H9 (cell line): Measurements from ENCODE around the gene AFAP1L2. TPM values are rescaled to one million over a fixed set of nuclear protein-coding genes. Genes with fewer than 3 reads are reported as not detected.

Experiments
- DNase-seq: peaks from one replicate; pipeline ENCODE4 v3.0.0-alpha.2; 2017
- H2AFZ ChIP-seq: one replicate; pipeline ENCODE4 v1.6.1; 2013; ENCODE audit warnings: mild to moderate bottlenecking, low read length, control low read depth, moderate library complexity
- H2AK5ac ChIP-seq: 2 replicates; pipeline ENCODE4 v1.6.1; 2013; ENCODE audit warnings: low read length, control low read depth, mixed read lengths; ENCODE audit not compliant: insufficient read length
- H2BK120ac ChIP-seq: one replicate; pipeline ENCODE4 v1.6.1; 2013; ENCODE audit warnings: low read depth, mild to moderate bottlenecking, low read length, control low read depth, inconsistent platforms; ENCODE audit not compliant: poor library complexity, severe bottlenecking
- H2BK12ac ChIP-seq: 2 replicates; pipeline ENCODE4 v1.6.1; 2013; ENCODE audit warnings: low read length, control low read depth, mixed read lengths, low read depth; ENCODE audit not compliant: insufficient read length
- H2BK15ac ChIP-seq: 2 replicates; pipeline ENCODE4 v1.6.1; 2013; ENCODE audit warnings: low read depth, low read length, control low read depth
- H2BK20ac ChIP-seq: one replicate; pipeline ENCODE4 v1.6.1; 2013; ENCODE audit warnings: low read depth, mild to moderate bottlenecking, low read length, control low read depth, inconsistent platforms; ENCODE audit not compliant: poor library complexity, severe bottlenecking
- H2BK5ac ChIP-seq: 2 replicates; pipeline ENCODE4 v1.6.1; 2013; ENCODE audit warnings: low read length, control low read depth, mixed read lengths; ENCODE audit not compliant: insufficient read length
- H3K14ac ChIP-seq: 2 replicates; pipeline ENCODE4 v1.6.1; 2013; ENCODE audit warnings: low read length, control low read depth; ENCODE audit not compliant: insufficient read depth
- H3K18ac ChIP-seq: 2 replicates; pipeline ENCODE4 v1.6.1; 2013; ENCODE audit warnings: low read depth, mild to moderate bottlenecking, mixed read lengths, low read length, control low read depth; ENCODE audit not compliant: insufficient read length
- H3K23ac ChIP-seq: 2 replicates; pipeline ENCODE4 v1.6.1; 2013; ENCODE audit warnings: low read length, control low read depth, mixed read lengths, low read depth; ENCODE audit not compliant: insufficient read length
- H3K23me2 ChIP-seq: 2 replicates; pipeline ENCODE4 v1.6.1; 2013; ENCODE audit warnings: low read depth, mild to moderate bottlenecking, mixed read lengths, low read length, control low read depth; ENCODE audit not compliant: insufficient read length, poor library complexity, severe bottlenecking
- H3K27ac ChIP-seq: 2 replicates; pipeline ENCODE4 v1.5.1; 2013; ENCODE audit warnings: low read length, control low read depth, mixed read lengths, low read depth; ENCODE audit not compliant: insufficient read length
- H3K27me3 ChIP-seq: 2 replicates; pipeline ENCODE4 v1.6.1; 2013; ENCODE audit warnings: low read length, control low read depth, inconsistent platforms; ENCODE audit not compliant: insufficient read depth
- H3K4ac ChIP-seq: 2 replicates; pipeline ENCODE4 v1.6.1; 2013; ENCODE audit warnings: low read depth, mild to moderate bottlenecking, control low read depth, inconsistent platforms, low read length, moderate library complexity
- H3K4me1 ChIP-seq: 2 replicates; pipeline ENCODE4 v1.6.1; 2013; ENCODE audit warnings: low read length, control low read depth, inconsistent platforms; ENCODE audit not compliant: insufficient read depth
- H3K4me2 ChIP-seq: 2 replicates; pipeline ENCODE4 v1.6.1; 2013; ENCODE audit warnings: low read length, control low read depth, mixed read lengths; ENCODE audit not compliant: insufficient read length, insufficient read depth
- H3K56ac ChIP-seq: 2 replicates; pipeline ENCODE4 v1.6.1; 2013; ENCODE audit warnings: low read depth, mild to moderate bottlenecking, mixed read lengths, low read length, control low read depth; ENCODE audit not compliant: insufficient read length
- H3K79me1 ChIP-seq: 2 replicates; pipeline ENCODE4 v1.6.1; 2013; ENCODE audit warnings: low read depth, mild to moderate bottlenecking, moderate library complexity, low read length, control low read depth, inconsistent platforms; ENCODE audit not compliant: insufficient read depth, poor library complexity, severe bottlenecking
- H3K79me2 ChIP-seq: 2 replicates; pipeline ENCODE4 v1.6.1; 2013; ENCODE audit warnings: low read length, control low read depth, inconsistent platforms; ENCODE audit not compliant: insufficient read depth
- H3K9ac ChIP-seq: 2 replicates; pipeline ENCODE4 v1.6.1; 2013; ENCODE audit warnings: low read length, control low read depth, mixed read lengths; ENCODE audit not compliant: insufficient read length; ENCODE audit errors: extremely low read depth
- H3K9me3 ChIP-seq: one replicate; pipeline ENCODE4 v1.6.1; 2013; ENCODE audit warnings: low read depth, low read length, inconsistent platforms; ENCODE audit not compliant: control insufficient read depth
- H3T11ph ChIP-seq: one replicate; pipeline ENCODE4 v1.6.1; 2013; ENCODE audit warnings: mild to moderate bottlenecking, low read length, control low read depth, inconsistent platforms
- H4K20me1 ChIP-seq: one replicate; pipeline ENCODE4 v1.6.1; 2013; ENCODE audit not compliant: control insufficient read depth, insufficient read length, insufficient read depth
- H4K5ac ChIP-seq: 2 replicates; pipeline ENCODE4 v1.6.1; 2013; ENCODE audit warnings: low read depth, mild to moderate bottlenecking, mixed read lengths, low read length, control low read depth; ENCODE audit not compliant: insufficient read length
- H4K8ac ChIP-seq: replicated peaks from 2 replicates; pipeline ENCODE4 v1.6.1; 2013; ENCODE audit warnings: low read length, control low read depth, mixed read lengths, low read depth; ENCODE audit not compliant: insufficient read length
- H4K91ac ChIP-seq: 2 replicates; pipeline ENCODE4 v1.6.1; 2013; ENCODE audit warnings: low read depth, mild to moderate bottlenecking, moderate library complexity, mixed read lengths, low read length, control low read depth; ENCODE audit not compliant: insufficient read length
- H3K27ac Mint-ChIP-seq, 3 experiments: 2 replicates in 2 of 3; 3 replicates in 1 of 3; pipeline ENCODE4 v1.8.0; 2020 to 2021; ENCODE audit warnings: mixed read lengths in 3 of 3, mild to moderate bottlenecking in 1 of 3, moderate library complexity in 1 of 3
- H3K27me3 Mint-ChIP-seq: 2 replicates; pipeline ENCODE4 v1.8.0; 2021; ENCODE audit warnings: low read depth, mild to moderate bottlenecking, moderate library complexity, mixed read lengths
- H3K36me3 Mint-ChIP-seq, 3 experiments: 2 replicates in 2 of 3; 3 replicates in 1 of 3; pipeline ENCODE4 v1.8.0; 2020 to 2021; ENCODE audit warnings: low read depth in 3 of 3, mixed read lengths in 3 of 3; ENCODE audit not compliant: insufficient read depth in 1 of 3
- H3K4me1 Mint-ChIP-seq, 2 experiments: 2 replicates each; pipeline ENCODE4 v1.8.0; 2020; ENCODE audit warnings: mixed read lengths in 2 of 2
- H3K4me3 Mint-ChIP-seq, 2 experiments: 2 replicates in 1 of 2; 3 replicates in 1 of 2; pipeline ENCODE4 v1.8.0; 2020 to 2021; ENCODE audit warnings: mild to moderate bottlenecking in 2 of 2, mixed read lengths in 2 of 2, moderate library complexity in 1 of 2
- H3K9me3 Mint-ChIP-seq, 2 experiments: 2 replicates in 1 of 2; 3 replicates in 1 of 2; pipeline ENCODE4 v1.8.0; 2020; ENCODE audit warnings: mild to moderate bottlenecking in 2 of 2, mixed read lengths in 2 of 2, moderate library complexity in 1 of 2
- CTCF ChIP-seq: fragments of 200-600 bp; sonication (generic); conservative IDR thresholded peaks from 3 replicates; pipeline ENCODE4 v1.8.0; 2021; ENCODE audit warnings: antibody characterized with exemption, mild to moderate bottlenecking
- WGBS: extraction: QIAGEN DNeasy Blood & Tissue Kit; methylation state at CpG from one replicate; pipeline ENCODE4 v1.1.7; 2013; ENCODE audit warnings: missing lambda C conversion rate, low lambda C conversion rate, mixed read lengths; ENCODE audit not compliant: insufficient read length; ENCODE audit errors: extremely low coverage; 5-methylcytosine and 5-hydroxymethylcytosine counted together
- total RNA-seq: library from RNA; stranded (reverse); gene quantifications from 2 replicates; pipeline ENCODE4 v1.2.1, GENCODE V29; 2021

Gene AFAP1L2
- total RNA-seq, 1 experiment from 2014 or later = 0.77 TPM

GRCh38 chr10:114364726-114365125 is 39.6 kb downstream of the AFAP1L2 start:
- Histone ChIP-seq H3K79me1 (no peaks in the 10 kb centered on the region), H4K8ac (no peak overlapping the region), H2AFZ (no peak overlapping the region), H4K91ac (no peak overlapping the region), H3K4me1 (peaks cover 1% of the 10 kb centered on the region; the same call in 1 of the 2 replicates), H4K5ac (no peak overlapping the region), H3K27me3 (no peaks in the 10 kb centered on the region), H3K4ac (no peak overlapping the region), H2BK5ac (no peak overlapping the region), H3K79me2 (no peaks in the 10 kb centered on the region), H3K18ac (no peak overlapping the region), H3K4me2 (no peak overlapping the region), H2BK20ac (no peak overlapping the region), H3K56ac (no peak overlapping the region), H3K27ac (no peak overlapping the region), H3T11ph (no peak overlapping the region), H2BK12ac (no peak overlapping the region), H3K23ac (no peak overlapping the region), H2AK5ac (no peak overlapping the region), H3K14ac (no peak overlapping the region), H3K9me3 (no peaks in the 10 kb centered on the region), H2BK15ac (no peak overlapping the region), H4K20me1 (no peaks in the 10 kb centered on the region), H2BK120ac (no peak overlapping the region), H3K23me2 (no peaks in the 10 kb centered on the region), H3K9ac (no peak overlapping the region)
- DNase-seq = no peak
- Mint-ChIP-seq H3K27ac (no peak overlapping the region; a peak in 1 of 7 replicates), H3K9me3 (no peaks in the 10 kb centered on the region), H3K27me3 (no peaks in the 10 kb centered on the region; the same call in 1 of the 2 replicates), H3K4me1 (peaks cover 7% of the 10 kb centered on the region in 2 experiments), H3K4me3 (no peak overlapping the region; a peak in 1 of 5 replicates), H3K36me3 (no peaks in the 10 kb centered on the region)
- no CpG with 5 or more reads among the region's 4 CpGs for WGBS
- TF ChIP-seq CTCF = no peak
